Cardiac muscle cell (in vitro differentiated cells and primary cell): ENCODE results near the gene CACUL1. TPM values are rescaled to one million over a fixed set of nuclear protein-coding genes. Genes with fewer than 3 reads are reported as not detected.

Source experiments
- DNase-seq, 2 donors: peaks; one replicate each; pipeline versions ENCODE4 v3.0.0 to v3.0.0-alpha.2; 2010 to 2017; ENCODE audit warnings: low read depth in 1 of 2, low spot score in 1 of 2
- H3K27ac ChIP-seq: fragments of 200-600 bp; sonication (generic); 2 replicates; pipeline ENCODE4 v1.5.1; 2016
- H3K27me3 ChIP-seq: fragments of 200-600 bp; sonication (generic); 2 replicates; pipeline ENCODE4 v1.6.0; 2016; ENCODE audit warnings: control low read depth
- H3K36me3 ChIP-seq: fragments of 200-600 bp; sonication (generic); 2 replicates; pipeline ENCODE4 v1.5.1; 2016; ENCODE audit warnings: control low read depth
- H3K4me1 ChIP-seq: fragments of 200-600 bp; sonication (generic); 2 replicates; pipeline ENCODE4 v1.8.1; 2017; ENCODE audit warnings: low read depth, mild to moderate bottlenecking, mixed run types
- H3K4me3 ChIP-seq: fragments of 200-600 bp; sonication (generic); 2 replicates; pipeline ENCODE4 v1.5.1; 2016; ENCODE audit warnings: mild to moderate bottlenecking
- H3K9me3 ChIP-seq: fragments of 200-600 bp; sonication (generic); 2 replicates; pipeline ENCODE4 v1.5.1; 2017; ENCODE audit warnings: low read depth, mild to moderate bottlenecking, control low read depth
- CTCF ChIP-seq: IDR thresholded peaks from 2 replicates; pipeline ENCODE4 v1.5.1; 2012; ENCODE audit warnings: low read depth, mild to moderate bottlenecking, low read length
- polyA plus RNA-seq: library from polyadenylated mRNA; unstranded; fragments of >200 nt; fragmentation: Nextera tagmentation; extraction: Ambion mirVana; gene quantifications from 2 replicates; pipeline ENCODE4 v1.2.1, GENCODE V29; 2016
- total RNA-seq: library from RNA; depleted of rRNA; stranded (reverse); fragments of >200 nt; gene quantifications from 2 replicates; pipeline ENCODE4 v1.2.3, GENCODE V29; 2016

CACUL1 gene
- total and polyA plus RNA-seq, 2 experiments from 2014 or later: 35.6 to 40.5 TPM

- no peak overlapping the region for H3K27ac ChIP-seq
- DNase-seq: no peak
- no peaks in the 10 kb centered on the region for H3K9me3 ChIP-seq
- TF ChIP-seq CTCF: no peak
- no peaks in the 10 kb centered on the region for H3K36me3 ChIP-seq
- no peaks in the 10 kb centered on the region for H3K4me1 ChIP-seq
- no peaks in the 10 kb centered on the region for H3K27me3 ChIP-seq
- no peak overlapping the region for H3K4me3 ChIP-seq
Observed at GRCh38 chr10:118767297-118768040, 12.7 kb upstream of the CACUL1 start.

GRCh38 chr10:118764195-118764594, 9.4 kb upstream of the CACUL1 start:
- Histone ChIP-seq H3K9me3 (no peaks in the 10 kb centered on the region), H3K27ac (no peak overlapping the region), H3K36me3 (no peaks in the 10 kb centered on the region), H3K27me3 (no peaks in the 10 kb centered on the region), H3K4me3 (no peak overlapping the region), H3K4me1 (no peaks in the 10 kb centered on the region)
- no peak for TF ChIP-seq CTCF
- no peak for DNase-seq

GRCh38 chr10:118763202-118763988, 8.6 kb upstream of the CACUL1 start:
- H3K27me3 ChIP-seq: no peaks in the 10 kb centered on the region
- H3K27ac ChIP-seq: no peak overlapping the region
- DNase-seq: no peak
- no peak overlapping the region for H3K4me3 ChIP-seq
- H3K4me1 ChIP-seq: no peaks in the 10 kb centered on the region
- no peak for TF ChIP-seq CTCF
- no peaks in the 10 kb centered on the region for H3K9me3 ChIP-seq
- no peaks in the 10 kb centered on the region for H3K36me3 ChIP-seq

- H3K36me3 ChIP-seq: no peaks in the 10 kb centered on the region
- no peak for TF ChIP-seq CTCF
- H3K4me1 ChIP-seq: no peaks in the 10 kb centered on the region
- H3K4me3 ChIP-seq: no peak overlapping the region
- H3K9me3 ChIP-seq: no peaks in the 10 kb centered on the region
- H3K27ac ChIP-seq: no peak overlapping the region
- no peaks in the 10 kb centered on the region for H3K27me3 ChIP-seq
- DNase-seq: no peak
Observed at GRCh38 chr10:118760265-118760664, 5.5 kb upstream of the CACUL1 start.

- TF ChIP-seq CTCF: no peak
- H3K27me3 ChIP-seq: no peaks in the 10 kb centered on the region
- H3K4me1 ChIP-seq: no peaks in the 10 kb centered on the region
- H3K36me3 ChIP-seq: no peaks in the 10 kb centered on the region
- no peaks in the 10 kb centered on the region for H3K9me3 ChIP-seq
- no peak overlapping the region for H3K27ac ChIP-seq
- no peak for DNase-seq
- H3K4me3 ChIP-seq: no peak overlapping the region
Observed at GRCh38 chr10:118758449-118758848, 3.7 kb upstream of the CACUL1 start.
